Ectodermal cell (in vitro differentiated cells): ENCODE measurements around the gene LMBR1. TPM values are rescaled to one million over a fixed set of nuclear protein-coding genes. Genes with fewer than 3 reads are reported as not detected.
A peak's percentile ranks its signal among the peaks of the same experiment; 100 is the strongest.
"Not testable (repeated sequence)": the region's sequence is repeated elsewhere in the genome, so short reads cannot be mapped to it uniquely, and the experiment has no call there.

Experiments
- H3K27ac ChIP-seq: 2 replicates; pipeline ENCODE4 v1.7.0; 2013; ENCODE audit warnings: mild to moderate bottlenecking, low read depth, low read length; ENCODE audit not compliant: insufficient read depth, poor library complexity, severe bottlenecking
- H3K27me3 ChIP-seq: 2 replicates; pipeline ENCODE4 v1.7.0; 2013; ENCODE audit warnings: mild to moderate bottlenecking, low read length; ENCODE audit not compliant: insufficient read depth, control insufficient read depth, poor library complexity, severe bottlenecking
- H3K36me3 ChIP-seq: one replicate; pipeline ENCODE4 v1.7.0; 2013; ENCODE audit warnings: low read length; ENCODE audit not compliant: control insufficient read depth, insufficient read depth
- H3K4me1 ChIP-seq: one replicate; pipeline ENCODE4 v1.7.0; 2013; ENCODE audit warnings: low read length; ENCODE audit not compliant: control insufficient read depth, insufficient read depth
- H3K4me3 ChIP-seq: 2 replicates; pipeline ENCODE4 v1.7.0; 2013; ENCODE audit warnings: low read depth, low read length, control low read depth; ENCODE audit not compliant: insufficient read depth
- H3K9me3 ChIP-seq: 2 replicates; pipeline ENCODE4 v1.7.0; 2013; ENCODE audit warnings: mild to moderate bottlenecking, low read length, moderate library complexity; ENCODE audit not compliant: control insufficient read depth
- WGBS, 2 experiments: methylation state at CpG; one replicate each; pipeline ENCODE4 v1.1.7; 2013; ENCODE audit warnings: missing lambda C conversion rate in 2 of 2; 5-methylcytosine and 5-hydroxymethylcytosine counted together
- polyA plus RNA-seq, 4 experiments: library from polyadenylated mRNA; stranded (reverse); fragments of 50-300 nt; gene quantifications; one replicate each; pipeline ENCODE4 v1.2.3, GENCODE V29; 2013

LMBR1 gene, protein sequence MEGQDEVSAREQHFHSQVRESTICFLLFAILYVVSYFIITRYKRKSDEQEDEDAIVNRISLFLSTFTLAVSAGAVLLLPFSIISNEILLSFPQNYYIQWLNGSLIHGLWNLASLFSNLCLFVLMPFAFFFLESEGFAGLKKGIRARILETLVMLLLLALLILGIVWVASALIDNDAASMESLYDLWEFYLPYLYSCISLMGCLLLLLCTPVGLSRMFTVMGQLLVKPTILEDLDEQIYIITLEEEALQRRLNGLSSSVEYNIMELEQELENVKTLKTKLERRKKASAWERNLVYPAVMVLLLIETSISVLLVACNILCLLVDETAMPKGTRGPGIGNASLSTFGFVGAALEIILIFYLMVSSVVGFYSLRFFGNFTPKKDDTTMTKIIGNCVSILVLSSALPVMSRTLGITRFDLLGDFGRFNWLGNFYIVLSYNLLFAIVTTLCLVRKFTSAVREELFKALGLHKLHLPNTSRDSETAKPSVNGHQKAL
- polyA plus RNA-seq (2013, experiment 1 of 4), result 43.7 TPM
- 43.6 TPM for polyA plus RNA-seq (2013, experiment 2 of 4)
- 33.6 TPM for polyA plus RNA-seq (2013, experiment 3 of 4)
- 40.9 TPM for polyA plus RNA-seq (2013, experiment 4 of 4)

DNA sequence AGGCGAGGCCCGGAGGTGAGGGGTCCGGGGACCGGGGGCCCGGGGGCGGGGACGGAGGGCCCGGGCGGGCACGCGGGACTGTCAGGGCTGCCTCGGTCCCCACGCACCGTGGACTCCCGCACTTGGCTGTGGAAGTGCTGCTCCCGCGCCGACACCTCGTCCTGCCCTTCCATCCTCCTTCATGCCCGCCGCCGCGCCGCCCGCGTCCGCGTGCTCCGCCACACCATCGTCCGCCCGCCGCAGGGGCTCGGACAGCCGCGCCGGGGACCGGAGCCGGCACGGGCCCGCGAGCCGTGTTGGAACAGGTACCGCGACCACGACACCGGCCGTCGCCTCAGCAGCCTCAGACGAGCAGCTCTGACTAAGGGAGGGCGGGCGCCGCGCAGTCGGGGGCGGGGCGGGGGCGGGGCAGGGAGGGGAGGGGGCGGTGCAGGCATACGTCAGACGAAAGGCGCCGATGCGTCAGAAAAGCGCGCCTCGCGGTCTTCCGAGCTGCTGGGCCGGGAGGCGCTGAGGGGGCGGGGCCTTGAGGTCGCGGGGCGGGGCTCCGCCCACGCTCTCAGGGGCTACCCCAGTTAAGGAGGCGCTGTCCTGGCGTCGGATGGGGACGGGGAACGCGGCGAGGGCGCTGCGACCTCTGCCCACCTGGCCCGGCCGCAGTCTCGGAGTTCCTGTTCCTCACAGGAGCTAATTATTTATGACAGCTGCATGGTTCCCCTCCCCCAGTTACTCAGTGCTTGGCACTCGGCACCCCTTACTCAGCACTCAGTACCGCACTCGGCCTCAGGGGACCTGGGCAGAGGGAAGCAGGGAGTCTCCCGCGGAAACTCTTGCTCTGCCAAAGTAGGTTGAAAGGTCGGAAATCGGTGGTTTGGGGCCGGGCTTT lies at the start of gene LMBR1:
TSS of gene LMBR1 (minus strand) at position 363 of the 886 bp plus-strand sequence. CDS start at position 173, 190 bp downstream.
- Histone ChIP-seq H3K4me1 (no peaks in the 10 kb centered on the region), H3K9me3 (no peaks in the 10 kb centered on the region), H3K27ac (peak within 1 kb of the TSS; percentile 68), H3K4me3 (peak within 1 kb of the TSS; percentile 69), H3K36me3 (no peaks in the 10 kb centered on the region), H3K27me3 (no peaks in the 10 kb centered on the region)
- 0 to 1% methylated on average over 97 of the region's 97 CpGs for WGBS, 2 experiments

DNA sequence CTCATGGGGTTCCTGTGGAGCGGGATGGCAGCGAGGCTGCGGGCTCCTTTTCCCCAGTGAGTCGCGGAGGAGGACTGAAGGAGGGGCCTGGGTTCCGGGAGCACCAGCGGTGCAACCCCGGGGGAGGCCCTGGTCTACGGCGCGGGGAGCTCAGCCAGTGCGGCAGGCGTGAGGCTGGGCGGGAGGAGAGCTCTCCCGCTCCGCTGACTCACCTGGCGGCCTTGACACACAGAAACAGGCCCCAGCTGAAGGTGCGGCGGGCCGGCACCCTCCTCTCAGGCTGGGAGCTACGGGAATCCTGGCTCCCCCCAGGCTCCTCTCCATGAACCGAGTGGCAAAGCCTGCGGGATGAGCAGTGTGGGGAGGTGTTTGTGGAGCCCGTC lies 49.7 kb upstream of the LMBR1 start:
- no peaks in the 10 kb centered on the region for H3K27me3 ChIP-seq
- WGBS, 2 experiments, result 91 to 94% methylated on average over 24 of the region's 24 CpGs
- H3K36me3 ChIP-seq, result no peaks in the 10 kb centered on the region
- H3K27ac ChIP-seq, result no peak overlapping the region
- no peaks in the 10 kb centered on the region for H3K4me1 ChIP-seq
- no peak overlapping the region for H3K4me3 ChIP-seq
- H3K9me3 ChIP-seq, result no peaks in the 10 kb centered on the region

DNA sequence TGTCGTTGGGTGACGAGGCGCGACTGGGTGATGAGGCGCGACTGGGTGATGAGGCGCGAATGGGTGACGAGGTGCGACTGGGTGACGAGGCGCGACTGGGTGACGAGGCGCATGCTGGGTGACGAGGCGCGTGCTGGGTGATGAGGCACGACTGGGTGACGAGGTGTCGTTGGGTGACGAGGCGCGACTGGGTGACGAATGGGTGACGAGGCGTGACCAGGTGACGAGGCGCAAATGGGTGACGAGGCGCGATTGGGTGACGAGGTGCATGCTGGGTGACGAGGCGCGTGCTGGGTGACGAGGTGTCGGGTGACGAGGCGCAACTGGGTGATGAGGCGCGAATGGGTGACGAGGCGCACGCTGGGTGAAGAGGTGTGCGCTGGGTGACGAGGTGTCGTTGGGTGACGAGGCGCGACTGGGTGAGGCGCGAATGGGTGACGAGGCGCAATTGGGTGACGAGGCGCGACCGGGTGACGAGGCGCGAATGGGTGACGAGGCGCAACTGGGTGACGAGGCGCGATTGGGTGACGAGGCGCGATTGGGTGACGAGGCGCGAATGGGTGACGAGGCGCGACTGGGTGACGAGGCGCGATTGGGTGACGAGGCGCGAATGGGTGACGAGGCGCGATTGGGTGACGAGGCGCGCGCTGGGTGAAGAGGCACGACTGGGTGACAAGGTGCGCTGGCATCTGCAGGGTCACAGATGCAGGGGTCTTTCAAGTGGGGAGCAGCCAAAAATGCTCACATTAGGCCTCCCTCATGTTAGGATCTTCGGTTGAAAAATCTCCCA lies 48.6 kb upstream of the LMBR1 start:
- no peaks in the 10 kb centered on the region for H3K9me3 ChIP-seq
- no peak overlapping the region for H3K4me3 ChIP-seq
- no peaks in the 10 kb centered on the region for H3K4me1 ChIP-seq
- no peak overlapping the region for H3K27ac ChIP-seq
- no peaks in the 10 kb centered on the region for H3K36me3 ChIP-seq
- no peaks in the 10 kb centered on the region for H3K27me3 ChIP-seq
- 94 to 95% methylated on average over 92 of the region's 92 CpGs for WGBS, 2 experiments

DNA sequence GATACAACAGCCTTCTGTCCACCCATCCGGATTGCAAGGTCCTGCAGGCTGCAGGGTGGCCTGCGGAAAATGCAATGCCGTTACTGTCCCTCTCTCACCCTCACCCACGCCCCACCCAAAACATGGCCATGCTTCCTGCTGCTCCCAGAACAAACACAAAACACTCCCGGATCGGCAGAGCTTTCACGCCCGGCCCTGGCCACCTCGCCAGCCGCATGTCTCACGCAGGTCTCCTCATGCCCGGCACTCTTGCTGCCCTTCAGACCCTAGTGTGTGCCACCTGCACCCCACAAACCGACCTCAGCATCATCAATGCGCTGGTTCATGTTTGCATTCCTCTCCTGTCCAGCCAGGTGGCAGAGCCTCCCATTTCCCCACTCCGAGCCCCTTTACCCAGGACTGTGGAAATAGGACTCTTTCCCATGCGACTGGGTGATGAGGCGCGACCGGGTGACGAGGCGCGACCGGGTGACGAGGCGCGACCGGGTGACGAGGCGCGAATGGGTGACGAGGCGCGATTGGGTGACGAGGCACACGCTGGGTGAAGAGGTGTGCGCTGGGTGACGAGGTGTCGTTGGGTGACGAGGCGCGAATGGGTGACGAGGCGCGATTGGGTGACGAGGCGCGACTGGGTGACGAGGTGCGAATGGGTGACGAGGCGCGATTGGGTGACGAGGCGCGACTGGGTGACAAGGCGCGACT lies 47.6 kb upstream of the LMBR1 start:
- Histone ChIP-seq H3K27ac (no peak overlapping the region), H3K27me3 (no peaks in the 10 kb centered on the region), H3K36me3 (no peaks in the 10 kb centered on the region), H3K4me3 (no peak overlapping the region), H3K4me1 (no peaks in the 10 kb centered on the region), H3K9me3 (no peaks in the 10 kb centered on the region)
- 94 to 95% methylated on average over 57 of the region's 57 CpGs for WGBS, 2 experiments

DNA sequence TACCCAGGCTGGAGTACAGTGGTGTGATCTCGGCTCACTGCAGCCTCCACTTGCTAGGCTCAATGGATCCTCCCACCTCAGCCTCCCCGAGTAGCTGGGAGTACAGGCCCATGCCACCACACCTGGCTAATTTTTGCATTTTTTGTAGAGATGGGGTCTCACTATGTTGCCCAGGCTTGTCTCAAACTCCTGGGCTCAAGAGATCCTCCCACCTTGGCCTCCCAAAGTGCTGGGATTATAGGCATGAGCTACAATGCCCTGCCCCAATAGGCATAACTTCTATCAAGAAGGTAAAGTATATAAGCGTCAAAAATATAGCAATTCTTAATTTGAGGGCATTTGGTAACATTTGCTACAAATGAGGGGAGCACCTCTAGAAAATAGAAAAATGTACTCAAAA lies 43.8 kb upstream of the LMBR1 start:
- not testable (repeated sequence) for H3K9me3 ChIP-seq, H3K4me3 ChIP-seq, H3K36me3 ChIP-seq, H3K27me3 ChIP-seq, H3K4me1 ChIP-seq, H3K27ac ChIP-seq
- WGBS, 2 experiments, result 91 to 97% methylated on average over 3 of the region's 3 CpGs

DNA sequence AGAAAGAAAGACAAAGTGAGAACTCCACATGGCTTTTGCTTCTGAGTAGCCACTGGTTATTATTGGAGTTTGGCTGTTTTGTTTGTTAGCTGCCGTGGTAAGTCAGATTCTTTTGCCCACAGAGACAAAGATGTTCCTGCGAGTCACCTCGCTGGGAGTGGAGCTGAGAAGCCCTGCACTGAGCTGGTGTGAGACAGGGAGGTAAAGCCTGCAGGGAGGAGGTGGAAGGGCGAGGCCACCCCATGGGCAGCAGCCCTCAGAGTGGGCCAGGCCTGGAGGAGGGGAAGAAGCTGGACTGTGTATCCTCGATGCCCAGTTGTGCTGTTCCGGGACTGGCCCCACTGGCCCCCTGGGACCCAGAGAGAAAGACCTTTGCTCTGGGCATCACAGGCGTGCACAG lies 42.3 kb upstream of the LMBR1 start:
- Histone ChIP-seq H3K27me3 (no peaks in the 10 kb centered on the region), H3K4me3 (no peak overlapping the region), H3K4me1 (no peaks in the 10 kb centered on the region), H3K27ac (no peak overlapping the region), H3K9me3 (no peaks in the 10 kb centered on the region), H3K36me3 (no peaks in the 10 kb centered on the region)
- 87 to 90% methylated on average over 7 of the region's 7 CpGs for WGBS, 2 experiments

DNA sequence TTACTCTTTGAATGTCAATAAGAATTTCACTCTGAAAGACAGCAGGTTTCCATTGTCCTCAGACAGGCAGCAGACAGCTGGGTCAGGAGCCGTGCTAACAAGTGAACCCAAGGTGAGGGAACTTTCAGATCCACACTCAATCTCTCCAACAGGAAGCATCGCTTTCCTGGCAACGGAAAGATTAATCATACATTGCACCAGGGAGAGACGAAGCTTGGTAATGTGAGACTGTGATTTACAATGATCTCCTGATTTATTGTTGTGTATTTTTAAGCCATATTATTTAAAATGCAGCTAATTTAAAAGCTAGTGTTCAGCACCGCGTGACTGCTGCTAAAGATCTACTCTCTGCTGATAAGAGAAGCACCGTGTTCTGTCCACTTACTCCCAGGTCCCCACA lies 39.0 kb upstream of the LMBR1 start:
- Histone ChIP-seq H3K27ac (no peak overlapping the region), H3K4me1 (no peaks in the 10 kb centered on the region), H3K9me3 (no peaks in the 10 kb centered on the region), H3K4me3 (no peak overlapping the region), H3K27me3 (no peaks in the 10 kb centered on the region), H3K36me3 (no peaks in the 10 kb centered on the region)
- WGBS, 2 experiments, result 76 to 77% methylated on average over 5 to 7 of the region's 7 CpGs

DNA sequence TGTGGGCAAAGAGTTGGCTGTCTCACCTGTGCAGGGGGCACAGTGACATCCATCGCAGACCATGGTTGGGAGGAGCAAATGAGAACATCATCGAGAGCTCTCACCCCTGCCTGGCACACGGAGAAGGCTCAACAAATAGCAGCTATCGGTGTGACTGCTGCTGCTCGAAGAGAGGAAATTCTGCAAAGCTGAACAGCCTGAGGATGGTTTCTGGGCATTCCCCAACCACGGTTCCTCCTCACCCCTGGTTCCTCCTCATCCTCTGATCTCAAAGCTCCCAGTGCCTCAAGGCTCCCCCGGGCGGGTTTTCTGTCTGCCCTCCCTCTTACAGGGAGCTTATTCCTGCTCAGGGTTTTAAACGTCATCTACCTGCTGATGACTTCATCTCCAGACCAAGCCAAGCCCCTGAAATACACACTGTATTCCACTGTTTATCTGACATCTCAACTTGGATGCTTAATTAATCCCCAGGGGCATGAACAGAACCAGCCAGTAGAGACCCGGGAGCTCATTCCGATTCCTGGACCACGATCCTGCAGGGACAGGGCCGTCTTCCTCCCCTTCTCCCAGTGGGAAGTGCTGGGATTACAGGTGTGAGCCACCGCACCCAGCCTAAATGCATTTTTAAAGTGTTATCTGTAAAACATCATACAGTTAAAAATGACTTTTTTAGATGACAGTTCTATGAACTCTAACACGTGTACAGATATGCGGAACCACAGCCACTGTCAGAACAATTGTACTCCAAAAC lies 37.0 kb upstream of the LMBR1 start:
- Histone ChIP-seq H3K36me3 (no peaks in the 10 kb centered on the region), H3K4me3 (no peak overlapping the region), H3K27me3 (no peaks in the 10 kb centered on the region), H3K27ac (no peak overlapping the region), H3K9me3 (no peaks in the 10 kb centered on the region), H3K4me1 (no peaks in the 10 kb centered on the region)
- WGBS, 2 experiments, result 74% methylated on average over 16 of the region's 16 CpGs

DNA sequence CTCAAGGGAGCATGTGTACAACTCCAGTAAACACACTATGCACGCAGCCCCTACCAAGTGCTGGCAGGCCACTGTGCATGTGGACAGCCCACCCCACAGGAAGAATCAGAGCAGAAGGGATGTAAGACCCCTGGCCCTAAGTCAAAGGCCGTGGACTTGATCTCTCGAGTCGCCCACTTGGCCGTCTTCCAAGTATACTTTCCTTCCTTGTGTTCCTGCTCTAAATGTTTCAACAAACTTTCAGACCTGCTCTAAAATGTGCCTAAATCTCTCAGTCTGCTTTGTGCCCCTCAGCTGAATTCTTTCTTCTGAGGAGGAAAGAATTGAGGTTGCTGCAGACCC lies 35.4 kb upstream of the LMBR1 start:
- Histone ChIP-seq H3K4me1 (no peaks in the 10 kb centered on the region), H3K9me3 (no peaks in the 10 kb centered on the region), H3K4me3 (no peak overlapping the region), H3K36me3 (no peaks in the 10 kb centered on the region), H3K27ac (no peak overlapping the region), H3K27me3 (no peaks in the 10 kb centered on the region)
- 93 to 94% methylated on average over 5 of the region's 5 CpGs for WGBS, 2 experiments
